ENCODE data around the gene ZFHX3. TPM values are rescaled to one million over a fixed set of nuclear protein-coding genes. Genes with fewer than 3 reads are reported as not detected.

ZFHX3 gene
- total and polyA plus RNA-seq, 2 donors (not counting 3 experiments of a cell fraction or from before 2014, with no cell fraction given): 3.7 to 18.8 TPM

DNA sequence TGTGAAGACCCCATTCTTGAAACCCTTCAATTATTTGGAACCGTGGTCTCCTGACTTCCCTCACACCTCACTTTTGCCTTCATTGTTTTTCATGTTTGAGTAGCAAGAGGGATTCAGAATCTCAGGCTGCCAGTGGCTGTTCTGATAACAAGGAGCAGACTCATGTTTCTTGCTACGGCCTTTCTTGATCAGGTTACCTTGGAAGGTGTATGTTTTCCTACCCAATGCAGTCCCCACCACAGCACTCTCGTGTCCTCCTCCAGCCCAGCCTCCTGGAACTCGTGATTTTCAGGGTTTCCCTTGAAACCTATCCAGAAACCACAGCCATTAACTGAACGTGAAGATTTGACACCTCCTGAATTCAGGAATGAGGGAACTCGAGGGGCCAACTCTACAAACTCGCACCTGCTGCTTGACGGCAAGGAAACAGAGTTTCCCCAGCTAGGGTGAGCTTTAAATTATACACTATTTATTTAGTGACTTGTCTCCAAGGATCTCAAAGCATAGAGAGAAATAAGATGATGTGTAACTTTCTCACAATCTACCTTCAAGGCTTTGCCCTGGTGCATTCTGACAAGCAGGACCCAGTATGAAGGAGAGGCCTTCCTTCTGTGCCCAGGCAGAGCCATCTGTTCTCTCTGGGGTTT lies 1.6 kb downstream of the ZFHX3 start:
- H3K9me1 ChIP-seq (replicated peaks; ENCODE audit: control insufficient read depth, extremely low read depth, insufficient read depth, low read length): no peaks in the 10 kb centered on the region
- no peak for TF ChIP-seq FOS (IDR thresholded peaks at IDR 0.05; ENCODE audit: borderline replicate concordance, insufficient read depth, low read length)
- no peak for TF ChIP-seq GATA2 (IDR thresholded peaks at IDR 0.05; ENCODE audit: insufficient read depth, insufficient read length, low read depth, low read length)
- TF ChIP-seq CTCF (IDR thresholded peaks at IDR 0.05; ENCODE audit: extremely low read depth in 1 of 2, insufficient read depth in 1 of 2, low read depth in 1 of 2, low read length in 2 of 2): no peak
- TF ChIP-seq POLR2A (IDR thresholded peaks at IDR 0.05; ENCODE audit: low read depth, low read length): no peak
- no peak for TF ChIP-seq EZH2 (IDR thresholded peaks at IDR 0.05; ENCODE audit: borderline replicate concordance, low read depth, low read length, severe bottlenecking)
- no peak for TF ChIP-seq MYC (IDR thresholded peaks at IDR 0.05; ENCODE audit: low read depth, low read length)
- no peak for TF ChIP-seq POLR2AphosphoS5 (IDR thresholded peaks at IDR 0.05; ENCODE audit: insufficient read depth, low read depth, low read length)
- TF ChIP-seq, protein P1, sequence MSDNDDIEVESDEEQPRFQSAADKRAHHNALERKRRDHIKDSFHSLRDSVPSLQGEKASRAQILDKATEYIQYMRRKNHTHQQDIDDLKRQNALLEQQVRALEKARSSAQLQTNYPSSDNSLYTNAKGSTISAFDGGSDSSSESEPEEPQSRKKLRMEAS (IDR thresholded peaks at IDR 0.05; ENCODE audit: insufficient read depth, insufficient read length): no peak
- no peak for TF ChIP-seq JUN (IDR thresholded peaks at IDR 0.05; ENCODE audit: borderline replicate concordance, insufficient read depth, insufficient read length, low read depth)
- H3K4me2 ChIP-seq (ENCODE audit: insufficient read depth, low read length): no peak overlapping the region
- no peaks in the 10 kb centered on the region for H4K20me1 ChIP-seq (replicated peaks; ENCODE audit: control insufficient read depth, extremely low read depth, insufficient read depth, low read length)
- no peak overlapping the region for H3K9ac ChIP-seq (replicated peaks; ENCODE audit: extremely low read depth, insufficient read depth, low read length)
- peaks cover 67% of the 10 kb centered on the region for H3K79me2 ChIP-seq (ENCODE audit: control insufficient read depth, insufficient read depth, low read length)
- no peak for DNase-seq (ENCODE audit: low read depth, low spot score)
- H3K9me3 ChIP-seq (replicated peaks; ENCODE audit: control insufficient read depth, insufficient read depth, low read length): no peaks in the 10 kb centered on the region
- intact Hi-C loops (cut with micrococcal nuclease) (no loop called here), dilution Hi-C loops (cut with MboI; ENCODE audit: extremely low pct_ligation_motif_present, low sequenced_read_pairs) (no loop called here)
- no peaks in the 10 kb centered on the region for H3K27me3 ChIP-seq (ENCODE audit: control insufficient read depth in 2 of 2, insufficient read depth in 2 of 2, low read length in 2 of 2)
- peak; percentile 48 for FAIRE-seq
- no peaks in the 10 kb centered on the region for H3K36me3 ChIP-seq (ENCODE audit: control insufficient read depth in 2 of 2, extremely low read depth in 1 of 2, insufficient read depth in 2 of 2, low read length in 2 of 2)
- no TSS peak for BruUV-seq (replicated peaks)
- no peak overlapping the region for H3K27ac ChIP-seq (ENCODE audit: insufficient read depth, low read depth, low read length)
- H3K4me3 ChIP-seq (replicated peaks in 1 of 3; ENCODE audit: insufficient read depth in 1 of 3, low read depth in 1 of 3, low read length in 3 of 3): no peak overlapping the region
- H3K4me1 ChIP-seq (ENCODE audit: control insufficient read depth, extremely low read depth, insufficient read depth, low read length): peaks cover 16% of the 10 kb centered on the region
- CTCF ChIA-PET: interaction anchor here (1.0 to 4.8 kb wide), 2 partner anchors 16 to 213 kb away, joined by 3 to 22 read pairs; no protein-coding TSS in a partner anchor
- POLR2A ChIA-PET: no interaction called here
- H2AFZ ChIP-seq (ENCODE audit: low read depth, low read length): no peak overlapping the region

Measured in endothelial cell of umbilical vein (primary cell).